ENCODE measurements around the gene TNNT2.

The TNNT2 gene

DNA sequence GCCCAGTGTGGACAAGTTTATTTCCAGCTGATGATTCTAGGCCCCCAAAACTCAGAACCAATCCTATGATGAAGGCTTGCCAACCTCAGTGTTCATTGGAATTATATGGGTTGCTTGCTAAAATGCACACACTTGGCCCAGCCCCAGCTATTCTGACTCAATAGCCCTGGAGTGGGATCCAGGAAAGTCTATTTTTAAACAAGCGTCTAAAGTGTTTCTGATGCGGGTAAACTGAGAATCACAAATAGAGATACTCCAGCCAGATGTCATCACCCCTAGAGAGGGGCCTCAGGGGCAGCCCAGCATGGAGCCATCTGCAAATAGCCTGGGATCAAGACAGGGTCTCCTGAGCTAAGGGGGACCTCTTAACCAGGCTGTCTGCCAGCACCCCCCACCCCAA lies 48.2 kb downstream of the TNNT2 start:
- peaks cover 36% of the 10 kb centered on the region; the same call in 1 of the 2 replicates for H3K27me3 ChIP-seq (ENCODE audit: low read depth, low read length)
- H3K36me3 ChIP-seq (replicated peaks; ENCODE audit: low read depth, low read length), result no peaks in the 10 kb centered on the region
- H2AFZ ChIP-seq (ENCODE audit: low read depth, low read length), result no peak overlapping the region
- no peak overlapping the region for H3K4me2 ChIP-seq (ENCODE audit: low read length)
- no peaks in the 10 kb centered on the region for H3K4me1 ChIP-seq (ENCODE audit: low read length)
- H3K79me2 ChIP-seq (ENCODE audit: low read length), result no peaks in the 10 kb centered on the region
- TF ChIP-seq EZH2phosphoT487 (IDR thresholded peaks at IDR 0.05; ENCODE audit: low read depth) (no peak), CTCF (IDR thresholded peaks at IDR 0.05; ENCODE audit: low read depth, low read length) (no peak)
- no peak overlapping the region for H3K27ac ChIP-seq (ENCODE audit: low read length)
- no peak overlapping the region for H3K9ac ChIP-seq (ENCODE audit: low read length)
- no peaks in the 10 kb centered on the region for H4K20me1 ChIP-seq (ENCODE audit: insufficient read depth, low read length)
- no peak overlapping the region for H3K4me3 ChIP-seq (ENCODE audit: low read length)
- H3K9me3 ChIP-seq (ENCODE audit: insufficient read depth, low read length), result no peaks in the 10 kb centered on the region

DNA sequence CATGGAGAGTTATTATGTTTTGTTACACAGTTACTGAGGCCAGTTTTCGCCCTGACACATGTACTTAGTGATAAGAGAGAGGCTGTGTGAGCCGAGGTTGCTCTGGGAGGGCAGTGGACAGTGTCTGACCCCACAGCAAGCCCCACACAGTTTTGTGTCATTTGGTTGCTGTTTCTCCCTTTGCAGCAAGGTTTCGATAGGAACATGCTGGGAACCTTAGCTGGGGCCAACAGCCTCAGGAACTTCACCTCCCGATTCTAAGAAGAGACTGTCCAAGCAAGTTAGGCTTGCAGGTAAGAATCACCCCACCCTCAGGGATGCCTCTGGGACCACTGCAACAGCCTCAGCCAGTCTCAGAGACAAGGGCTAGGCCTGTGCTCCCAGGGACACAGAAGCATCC lies 48.9 kb downstream of the TNNT2 start:
- TF ChIP-seq EZH2phosphoT487 (IDR thresholded peaks at IDR 0.05; ENCODE audit: low read depth) (no peak), CTCF (IDR thresholded peaks at IDR 0.05; ENCODE audit: low read depth, low read length) (no peak)
- H3K4me3 ChIP-seq (ENCODE audit: low read length), result no peak overlapping the region

GRCh38 chr1:201327687-201328240 lies 49.7 kb downstream of the TNNT2 start:
- Histone ChIP-seq H3K4me2 (ENCODE audit: low read length) (no peak overlapping the region), H3K79me2 (ENCODE audit: low read length) (no peaks in the 10 kb centered on the region), H3K4me3 (ENCODE audit: low read length) (no peak overlapping the region), H2AFZ (ENCODE audit: low read depth, low read length) (no peak overlapping the region), H3K9ac (ENCODE audit: low read length) (no peak overlapping the region), H4K20me1 (ENCODE audit: insufficient read depth, low read length) (no peaks in the 10 kb centered on the region), H3K27ac (ENCODE audit: low read length) (no peak overlapping the region), H3K27me3 (ENCODE audit: low read depth, low read length) (peaks cover 39% of the 10 kb centered on the region), H3K9me3 (ENCODE audit: insufficient read depth, low read length) (no peaks in the 10 kb centered on the region), H3K4me1 (ENCODE audit: low read length) (no peaks in the 10 kb centered on the region), H3K36me3 (replicated peaks; ENCODE audit: low read depth, low read length) (no peaks in the 10 kb centered on the region)
- TF ChIP-seq EZH2phosphoT487 (IDR thresholded peaks at IDR 0.05; ENCODE audit: low read depth), result no peak
- no peak for TF ChIP-seq CTCF (IDR thresholded peaks at IDR 0.05; ENCODE audit: low read depth, low read length)

More for the DNA sequence above, 48.9 kb downstream of the TNNT2 start:
- H3K27me3 ChIP-seq (ENCODE audit: low read depth, low read length), result peaks cover 37% of the 10 kb centered on the region
- H2AFZ ChIP-seq (ENCODE audit: low read depth, low read length), result no peak overlapping the region
- no peak overlapping the region for H3K9ac ChIP-seq (ENCODE audit: low read length)
- H3K4me2 ChIP-seq (ENCODE audit: low read length), result no peak overlapping the region
- no peaks in the 10 kb centered on the region for H4K20me1 ChIP-seq (ENCODE audit: insufficient read depth, low read length)
- H3K27ac ChIP-seq (ENCODE audit: low read length), result no peak overlapping the region
- H3K36me3 ChIP-seq (replicated peaks; ENCODE audit: low read depth, low read length), result no peaks in the 10 kb centered on the region
- H3K79me2 ChIP-seq (ENCODE audit: low read length), result no peaks in the 10 kb centered on the region
- no peaks in the 10 kb centered on the region for H3K9me3 ChIP-seq (ENCODE audit: insufficient read depth, low read length)
- H3K4me1 ChIP-seq (ENCODE audit: low read length), result no peaks in the 10 kb centered on the region

- Histone ChIP-seq H3K79me2 (ENCODE audit: low read length) (no peaks in the 10 kb centered on the region), H3K36me3 (replicated peaks; ENCODE audit: low read depth, low read length) (no peaks in the 10 kb centered on the region), H3K27me3 (ENCODE audit: low read depth, low read length) (peaks cover 39% of the 10 kb centered on the region), H3K4me3 (ENCODE audit: low read length) (no peak overlapping the region), H3K27ac (ENCODE audit: low read length) (no peak overlapping the region), H4K20me1 (ENCODE audit: insufficient read depth, low read length) (no peaks in the 10 kb centered on the region), H3K9me3 (ENCODE audit: insufficient read depth, low read length) (no peaks in the 10 kb centered on the region), H3K4me2 (ENCODE audit: low read length) (no peak overlapping the region), H3K9ac (ENCODE audit: low read length) (no peak overlapping the region), H3K4me1 (ENCODE audit: low read length) (no peaks in the 10 kb centered on the region), H2AFZ (ENCODE audit: low read depth, low read length) (no peak overlapping the region)
- TF ChIP-seq CTCF (IDR thresholded peaks at IDR 0.05; ENCODE audit: low read depth, low read length), result no peak
- no peak for TF ChIP-seq EZH2phosphoT487 (IDR thresholded peaks at IDR 0.05; ENCODE audit: low read depth)
These were observed 50.8 kb downstream of the TNNT2 start for GRCh38 chr1:201326710-201327109.

Measured in OCI-LY3 (cell line).